Measurements from ENCODE around the gene SDCCAG8. TPM values are rescaled to one million over a fixed set of nuclear protein-coding genes. Genes with fewer than 3 reads are reported as not detected.

SDCCAG8 gene
- total RNA-seq, 1 experiment from 2014 or later: 194 TPM

GRCh38 chr1:243471754-243472745 lies 216.2 kb downstream of the SDCCAG8 start:
- no peaks in the 10 kb centered on the region for H3F3A ChIP-seq (ENCODE audit: low read length, unreplicated experiment)

GRCh38 chr1:243473227-243474135 lies 217.6 kb downstream of the SDCCAG8 start:
- no peaks in the 10 kb centered on the region for H3K9me2 ChIP-seq (replicated peaks; ENCODE audit: low read length)
- no peak overlapping the region for H3K4me3 ChIP-seq (ENCODE audit: low read length)
- H3K27me3 ChIP-seq (ENCODE audit: low read length): no peaks in the 10 kb centered on the region
- no peaks in the 10 kb centered on the region for H3K9me3 ChIP-seq (ENCODE audit: low read length)
- intact Hi-C loops (cut with micrococcal nuclease): no loop called here
- no peaks in the 10 kb centered on the region for H4K20me1 ChIP-seq (ENCODE audit: low read length)
- H3K4me1 ChIP-seq (ENCODE audit: insufficient read depth, low read length): no peaks in the 10 kb centered on the region
- ChIA-PET POLR2A (ENCODE audit: unreplicated experiment) (no interaction called here), CTCF (no interaction called here)
- H3K79me2 ChIP-seq (ENCODE audit: low read length): no peaks in the 10 kb centered on the region
- no TSS peak for BruUV-seq (replicated peaks)
- no peak overlapping the region for H3K9ac ChIP-seq (ENCODE audit: low read length)
- H2AFZ ChIP-seq (ENCODE audit: low read length): no peak overlapping the region
- H3K36me3 ChIP-seq (ENCODE audit: low read depth, low read length): no peaks in the 10 kb centered on the region
- no peak for TF ChIP-seq EZH2 (IDR thresholded peaks at IDR 0.05; ENCODE audit: low read length, unreplicated experiment)
- TF ChIP-seq CTCF (conservative IDR thresholded peaks at IDR 0.05; ENCODE audit: low read depth, low read length): no peak
- TF ChIP-seq EZH2phosphoT487 (IDR thresholded peaks at IDR 0.05; ENCODE audit: borderline replicate concordance, low read length): no peak
- no peak overlapping the region for H3K27ac ChIP-seq (ENCODE audit: low read length)
- no peak for DNase-seq
- H3K4me2 ChIP-seq (ENCODE audit: low read length): no peak overlapping the region
- H3F3A ChIP-seq (ENCODE audit: low read length, unreplicated experiment): no peaks in the 10 kb centered on the region
- no peak for ATAC-seq

More at GRCh38 chr1:243471754-243472745, 216.2 kb downstream of the SDCCAG8 start:
- no peaks in the 10 kb centered on the region for H3K27me3 ChIP-seq (ENCODE audit: low read length)
- no peaks in the 10 kb centered on the region for H3K9me3 ChIP-seq (ENCODE audit: low read length)
- DNase-seq (peak; percentile 27), ATAC-seq (peak; percentile 46; the same call in 1 of the 2 replicates)
- H3K9ac ChIP-seq (ENCODE audit: low read length): no peak overlapping the region
- no peaks in the 10 kb centered on the region for H3K79me2 ChIP-seq (ENCODE audit: low read length)
- POLR2A ChIA-PET (ENCODE audit: unreplicated experiment): no interaction called here
- TF ChIP-seq EZH2phosphoT487 (IDR thresholded peaks at IDR 0.05; ENCODE audit: borderline replicate concordance, low read length) (no peak), CTCF (conservative IDR thresholded peaks at IDR 0.05; ENCODE audit: low read depth, low read length) (no peak), EZH2 (IDR thresholded peaks at IDR 0.05; ENCODE audit: low read length, unreplicated experiment) (no peak)
- no peak overlapping the region for H3K27ac ChIP-seq (ENCODE audit: low read length)
- CTCF ChIA-PET: no interaction called here
- intact Hi-C loops (cut with micrococcal nuclease): no loop called here
- no peaks in the 10 kb centered on the region for H4K20me1 ChIP-seq (ENCODE audit: low read length)
- H3K4me1 ChIP-seq (ENCODE audit: insufficient read depth, low read length): no peaks in the 10 kb centered on the region
- no peaks in the 10 kb centered on the region for H3K9me2 ChIP-seq (replicated peaks; ENCODE audit: low read length)
- H2AFZ ChIP-seq (ENCODE audit: low read length): no peak overlapping the region
- BruUV-seq (replicated peaks): no TSS peak
- no peaks in the 10 kb centered on the region for H3K36me3 ChIP-seq (ENCODE audit: low read depth, low read length)
- no peak overlapping the region for H3K4me3 ChIP-seq (ENCODE audit: low read length)
- H3K4me2 ChIP-seq (ENCODE audit: low read length): no peak overlapping the region
